HG03280 (cell line): ENCODE results near the gene GFRA4.

ENCODE experiments used
- ATAC-seq: cut with Tn5 transposase; IDR thresholded peaks from one replicate; pipeline ENCODE4 v1.9.1; 2021; ENCODE audit warnings: mild to moderate bottlenecking, moderate library complexity; ENCODE audit not compliant: unreplicated experiment

The GFRA4 gene

DNA sequence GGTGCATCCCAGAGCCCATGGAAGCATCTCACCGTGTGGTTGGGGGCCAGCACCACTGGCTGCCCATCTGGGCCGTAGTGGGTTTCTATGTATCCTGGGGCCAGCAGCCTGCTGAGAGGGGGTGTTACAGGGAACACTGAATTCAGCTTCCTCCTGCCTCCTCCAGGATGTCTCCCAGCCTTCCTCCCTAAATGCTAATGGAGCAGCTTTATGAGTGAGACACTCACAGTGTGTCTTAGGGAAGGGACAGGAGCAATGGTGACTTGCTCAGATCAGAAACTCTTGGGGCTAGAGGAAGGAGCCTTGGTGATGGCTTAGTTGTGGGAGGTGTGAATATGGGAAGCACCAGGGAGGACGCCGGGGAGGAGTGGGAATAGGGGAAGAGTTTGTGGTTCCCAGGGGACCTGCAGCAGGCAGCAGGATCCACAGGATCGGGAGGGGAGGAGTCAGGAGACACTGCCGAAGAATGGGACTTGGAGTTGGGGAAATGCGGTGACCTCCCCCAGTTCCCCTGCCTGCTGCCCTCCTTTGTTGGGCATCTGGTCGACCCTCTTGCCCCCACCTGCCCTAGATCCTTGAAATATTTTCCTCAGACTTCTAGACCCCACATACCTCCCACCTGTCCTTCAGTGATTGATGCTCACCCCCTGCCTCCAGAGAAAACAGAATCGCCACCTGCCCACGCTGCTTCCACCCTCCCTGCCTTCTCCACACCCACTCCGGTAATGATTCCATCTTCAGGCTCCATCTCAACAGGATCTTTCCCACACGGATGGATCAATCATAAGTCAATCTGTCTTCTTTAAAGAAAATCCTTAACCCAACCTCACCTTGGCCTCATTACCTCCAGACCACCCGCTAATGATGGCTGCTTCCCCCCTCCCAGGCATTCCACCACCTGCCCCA is 12.0 kb upstream of the GFRA4 start:
- no peak for ATAC-seq

- no peak for ATAC-seq
Measured at GRCh38 chr20:3674447-3674846, 11.2 kb upstream of the GFRA4 start.

DNA sequence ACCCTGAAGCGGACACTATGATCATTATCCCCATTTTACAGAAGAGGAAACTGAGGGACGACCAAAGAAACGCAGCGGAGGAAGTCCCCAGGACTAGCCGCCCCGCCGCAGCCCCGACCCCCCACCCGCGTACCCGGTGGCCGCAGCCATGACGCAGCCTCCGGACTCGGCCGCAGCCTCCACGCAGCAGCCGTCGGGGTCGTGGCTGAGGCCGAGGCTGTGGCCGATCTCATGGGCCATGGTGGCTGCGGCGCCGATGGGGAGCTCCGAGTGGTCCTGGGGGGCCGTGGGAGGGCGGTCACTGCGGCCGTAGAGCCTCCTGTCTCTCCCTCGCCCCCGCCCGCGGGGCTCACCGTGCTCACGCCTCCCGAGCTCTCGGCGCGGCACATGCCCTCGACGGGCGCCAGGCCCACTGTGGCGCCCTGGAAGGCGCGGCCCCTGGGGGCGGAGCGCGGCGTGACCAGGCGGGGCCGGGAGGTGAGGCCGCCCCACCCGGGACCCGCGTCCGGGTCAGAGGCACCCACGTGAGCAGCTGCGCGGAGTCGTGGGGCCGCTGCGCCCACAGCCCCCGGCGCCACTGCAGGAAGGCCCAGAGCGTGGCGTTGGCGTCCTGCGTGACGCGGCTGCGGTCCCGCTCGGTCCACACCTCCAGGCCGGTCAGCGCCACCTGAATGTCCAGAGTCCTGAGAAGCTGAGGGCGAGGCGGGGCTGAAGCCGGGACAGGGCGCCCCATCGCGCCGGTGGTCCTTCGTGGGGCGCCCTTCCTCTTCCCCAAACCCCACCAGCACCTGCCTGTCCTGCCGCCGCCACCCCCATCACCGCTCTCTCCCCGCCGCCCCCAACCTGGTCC is 10.2 kb upstream of the GFRA4 start:
- no peak for ATAC-seq

GRCh38 chr20:3672547-3673171 is 9.5 kb upstream of the GFRA4 start:
- no peak for ATAC-seq

DNA sequence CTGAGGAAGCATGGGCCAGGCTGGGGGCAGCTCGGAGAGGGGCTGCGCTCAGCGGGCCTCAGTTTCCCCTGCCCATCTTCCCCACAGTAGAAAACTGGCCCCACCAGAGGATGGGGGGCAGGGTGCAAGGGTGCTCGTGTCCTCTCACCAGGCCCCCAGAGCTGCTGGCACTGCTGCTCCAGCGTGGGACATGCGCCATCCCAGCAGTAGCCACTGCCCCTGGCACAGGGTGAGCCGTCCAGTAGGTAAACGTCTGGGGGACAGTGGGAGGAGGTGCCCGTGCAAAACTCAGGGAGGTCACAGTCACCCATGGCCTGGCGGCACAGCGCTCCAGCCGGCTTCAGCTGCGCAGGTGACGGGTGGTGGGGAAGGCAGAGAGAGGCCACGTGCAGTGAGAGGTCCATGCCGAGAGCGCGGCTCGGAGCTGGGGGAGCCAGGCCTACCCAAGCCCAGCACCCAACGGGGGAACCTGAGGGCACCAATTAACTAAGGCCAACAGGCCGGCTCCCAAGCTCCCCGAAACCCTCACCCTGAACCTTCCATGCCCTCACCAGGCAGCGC is 8.9 kb upstream of the GFRA4 start:
- no peak for ATAC-seq

- no peak for ATAC-seq
Measured at GRCh38 chr20:3670945-3671344, 7.7 kb upstream of the GFRA4 start.

DNA sequence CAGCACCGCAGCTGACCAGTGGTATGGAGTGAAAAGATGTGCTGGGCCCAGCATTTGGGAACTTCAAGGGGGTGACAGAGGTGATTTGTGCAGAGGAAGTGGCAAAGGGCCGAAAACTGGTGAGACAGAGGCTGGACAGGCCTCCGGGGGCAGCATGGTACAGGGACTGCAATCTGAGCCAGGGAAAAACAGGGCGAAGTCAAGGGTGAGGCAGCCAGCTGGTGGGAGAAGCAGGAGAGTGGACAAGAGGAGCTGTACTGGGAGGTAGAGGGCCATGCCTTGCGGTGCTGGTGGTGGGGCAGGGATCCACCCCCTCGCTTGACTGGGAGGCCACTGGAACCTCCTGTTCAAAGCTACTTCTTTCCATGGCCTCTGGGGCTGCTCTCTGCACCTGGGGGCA is 7.3 kb upstream of the GFRA4 start:
- ATAC-seq = no peak

DNA sequence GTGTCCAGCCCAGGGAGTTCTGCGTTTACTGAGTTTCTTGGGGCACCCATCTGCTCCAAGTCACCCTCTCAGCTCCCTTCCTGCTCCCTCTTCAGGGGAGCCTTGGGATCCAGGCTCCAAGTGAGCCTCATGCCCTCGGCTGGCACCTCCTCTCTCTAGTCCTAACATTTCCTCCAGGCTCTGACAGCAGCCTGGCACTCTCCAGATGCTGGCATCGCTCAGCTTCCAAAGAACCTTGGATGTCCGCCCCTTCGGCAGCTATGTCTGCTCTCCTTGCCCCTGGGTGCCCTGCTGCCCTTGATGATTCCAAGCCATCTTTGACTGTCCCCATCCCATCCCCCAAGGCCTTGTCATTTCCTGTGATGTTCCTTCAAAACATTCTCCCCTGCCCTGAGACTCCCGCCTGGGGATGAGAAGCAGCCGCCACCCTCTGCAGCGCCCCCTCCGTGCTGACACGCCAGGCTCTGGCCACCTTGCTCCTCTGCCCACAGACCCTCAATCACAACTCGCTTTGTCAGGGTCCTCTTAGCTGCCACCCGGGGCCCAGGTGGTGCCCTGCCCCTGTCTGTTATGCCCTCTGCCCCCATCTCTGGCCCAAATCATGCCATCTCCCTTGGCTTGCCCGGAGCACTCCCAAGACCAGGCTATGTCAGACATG is 6.6 kb upstream of the GFRA4 start:
- no peak for ATAC-seq

DNA sequence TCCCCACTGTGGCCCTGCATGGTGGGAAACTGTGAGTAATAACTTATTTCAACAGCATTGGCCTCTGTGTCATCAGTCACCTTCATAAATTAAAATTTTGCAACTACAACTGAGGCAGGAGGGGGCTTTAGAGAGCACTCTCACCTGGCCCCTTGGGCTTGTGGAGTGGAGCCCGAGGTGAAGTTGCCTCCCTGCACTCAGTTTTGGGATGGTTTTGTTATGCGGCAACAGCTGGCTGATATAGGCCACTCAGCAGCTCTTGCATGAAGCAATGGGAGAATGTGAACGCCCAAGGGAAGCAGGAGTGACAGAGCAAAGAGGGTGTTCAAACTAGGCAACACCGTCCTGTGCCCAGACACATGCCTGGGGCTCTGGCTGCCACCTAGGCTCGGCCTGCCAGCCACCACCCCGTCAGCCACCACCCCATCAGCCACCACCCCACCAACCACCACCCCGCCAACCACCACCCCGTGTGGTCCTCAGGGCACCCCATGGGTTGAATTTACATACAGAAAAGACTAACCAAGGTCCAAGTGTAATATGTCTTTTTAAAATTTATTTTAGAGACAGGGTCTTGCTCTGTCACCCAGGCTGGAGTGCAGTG is 4.3 kb upstream of the GFRA4 start:
- ATAC-seq = no peak

GRCh38 chr20:3663858-3664257 is 659 bp upstream of the GFRA4 start:
- no peak for ATAC-seq

GRCh38 chr20:3661814-3662665 is 1.2 kb downstream of the GFRA4 start:
- no peak for ATAC-seq

GRCh38 chr20:3661060-3661813 is 2.0 kb downstream of the GFRA4 start:
- no peak for ATAC-seq

- no peak for ATAC-seq
Measured at GRCh38 chr20:3660262-3661059, 2.7 kb downstream of the GFRA4 start.

DNA sequence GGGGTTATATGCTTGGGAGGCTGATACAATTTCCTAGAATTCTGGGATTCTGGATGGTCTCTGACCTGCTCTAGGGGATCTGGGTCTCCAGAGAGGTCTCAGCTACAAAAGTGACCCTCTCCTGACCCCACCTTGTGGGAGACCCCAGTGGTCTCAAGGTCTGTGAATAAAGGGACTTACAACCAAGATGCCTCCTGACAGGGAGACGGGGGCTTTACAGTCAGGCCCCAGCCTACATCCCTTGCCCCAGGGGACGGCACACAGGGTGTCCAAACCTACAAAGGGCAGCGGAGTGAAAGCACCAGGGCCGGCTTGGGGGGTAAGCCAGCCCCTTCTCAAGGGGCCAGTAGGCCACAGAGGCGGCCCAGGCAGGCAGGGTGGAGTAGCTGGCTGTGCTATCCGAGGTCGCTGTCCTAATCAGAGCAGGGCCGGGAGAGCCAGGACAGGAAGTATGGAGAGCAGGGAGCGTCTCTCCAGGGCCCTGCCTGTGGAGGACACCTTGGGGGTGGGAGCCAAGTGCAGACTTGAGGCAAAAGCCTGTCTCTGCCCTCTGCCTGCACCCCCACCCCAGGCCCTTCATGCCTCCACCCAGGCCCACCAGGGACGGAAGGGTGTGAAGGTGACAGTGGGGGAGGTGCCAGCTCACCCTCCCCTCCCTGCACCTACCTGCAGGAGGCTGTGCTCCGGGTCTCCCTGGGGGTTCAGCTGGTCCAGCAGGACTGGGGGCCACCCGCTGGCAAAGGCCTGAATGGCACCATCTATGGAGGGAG is 3.5 kb downstream of the GFRA4 start:
- no peak for ATAC-seq

- ATAC-seq = peak; percentile 89
Measured at GRCh38 chr20:3658716-3659491, 4.3 kb downstream of the GFRA4 start.

DNA sequence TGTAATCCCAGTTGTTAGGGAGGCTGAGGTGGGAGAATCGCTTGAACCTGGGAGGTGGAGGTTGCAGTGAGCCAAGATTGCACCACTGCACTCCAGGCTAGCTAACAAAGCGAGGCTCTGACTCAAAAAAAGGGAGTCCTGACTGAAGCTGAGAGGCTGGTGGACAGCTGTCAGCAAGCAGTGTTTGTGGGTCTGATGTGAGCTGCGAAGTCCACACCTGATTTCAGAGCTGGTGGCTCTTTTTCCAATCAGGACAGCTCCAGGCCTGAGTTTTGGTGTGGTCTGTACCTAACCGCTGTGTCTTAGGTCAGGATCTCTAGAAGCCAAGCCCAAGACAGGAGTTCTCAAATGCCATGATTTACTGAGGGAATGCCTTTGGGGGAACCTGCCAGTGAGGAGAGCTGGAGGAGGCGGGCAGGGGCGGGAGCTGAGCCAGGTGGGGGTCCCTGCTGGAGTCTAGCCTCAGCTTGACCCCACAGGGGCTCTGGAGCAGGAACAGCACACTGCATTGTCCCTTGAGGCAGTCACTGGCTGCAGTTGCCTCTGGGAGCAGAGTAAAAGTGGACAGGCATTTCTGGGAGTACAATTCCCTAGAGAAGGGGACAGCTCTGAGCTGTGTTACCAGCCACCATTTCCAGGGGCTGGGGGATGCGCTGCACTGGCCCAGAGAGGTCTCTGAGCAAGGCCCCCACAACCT is 5.0 kb downstream of the GFRA4 start:
- ATAC-seq = no peak
